ENCODE measurements around the gene SLC22A4.

DNA sequence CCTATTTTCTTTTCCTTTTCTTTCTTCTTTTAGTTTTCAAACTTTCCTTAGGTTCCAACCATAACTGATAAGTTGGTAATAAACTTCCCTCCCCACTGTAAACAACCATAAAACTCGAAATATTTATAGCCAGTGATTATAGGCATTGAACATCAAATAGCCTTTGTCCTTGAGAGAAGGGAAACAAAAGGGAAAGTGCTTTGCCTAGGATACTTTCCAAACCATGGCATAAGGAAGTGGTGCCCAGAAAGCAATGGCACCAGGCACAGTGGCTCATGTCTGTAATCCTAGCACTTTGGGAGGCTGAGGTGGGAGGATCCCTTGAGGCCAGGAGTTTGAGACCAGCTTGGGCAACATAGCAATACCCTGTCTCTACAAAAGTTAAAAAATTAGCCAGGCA is 48.6 kb upstream of the SLC22A4 start:
- TF ChIP-seq, protein P1, sequence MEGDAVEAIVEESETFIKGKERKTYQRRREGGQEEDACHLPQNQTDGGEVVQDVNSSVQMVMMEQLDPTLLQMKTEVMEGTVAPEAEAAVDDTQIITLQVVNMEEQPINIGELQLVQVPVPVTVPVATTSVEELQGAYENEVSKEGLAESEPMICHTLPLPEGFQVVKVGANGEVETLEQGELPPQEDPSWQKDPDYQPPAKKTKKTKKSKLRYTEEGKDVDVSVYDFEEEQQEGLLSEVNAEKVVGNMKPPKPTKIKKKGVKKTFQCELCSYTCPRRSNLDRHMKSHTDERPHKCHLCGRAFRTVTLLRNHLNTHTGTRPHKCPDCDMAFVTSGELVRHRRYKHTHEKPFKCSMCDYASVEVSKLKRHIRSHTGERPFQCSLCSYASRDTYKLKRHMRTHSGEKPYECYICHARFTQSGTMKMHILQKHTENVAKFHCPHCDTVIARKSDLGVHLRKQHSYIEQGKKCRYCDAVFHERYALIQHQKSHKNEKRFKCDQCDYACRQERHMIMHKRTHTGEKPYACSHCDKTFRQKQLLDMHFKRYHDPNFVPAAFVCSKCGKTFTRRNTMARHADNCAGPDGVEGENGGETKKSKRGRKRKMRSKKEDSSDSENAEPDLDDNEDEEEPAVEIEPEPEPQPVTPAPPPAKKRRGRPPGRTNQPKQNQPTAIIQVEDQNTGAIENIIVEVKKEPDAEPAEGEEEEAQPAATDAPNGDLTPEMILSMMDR (IDR thresholded peaks at IDR 0.05), result no peak
- no peak for TF ChIP-seq POLR2AphosphoS5 (IDR thresholded peaks at IDR 0.05; ENCODE audit: low read depth, low read length)
- TF ChIP-seq, protein P2, sequence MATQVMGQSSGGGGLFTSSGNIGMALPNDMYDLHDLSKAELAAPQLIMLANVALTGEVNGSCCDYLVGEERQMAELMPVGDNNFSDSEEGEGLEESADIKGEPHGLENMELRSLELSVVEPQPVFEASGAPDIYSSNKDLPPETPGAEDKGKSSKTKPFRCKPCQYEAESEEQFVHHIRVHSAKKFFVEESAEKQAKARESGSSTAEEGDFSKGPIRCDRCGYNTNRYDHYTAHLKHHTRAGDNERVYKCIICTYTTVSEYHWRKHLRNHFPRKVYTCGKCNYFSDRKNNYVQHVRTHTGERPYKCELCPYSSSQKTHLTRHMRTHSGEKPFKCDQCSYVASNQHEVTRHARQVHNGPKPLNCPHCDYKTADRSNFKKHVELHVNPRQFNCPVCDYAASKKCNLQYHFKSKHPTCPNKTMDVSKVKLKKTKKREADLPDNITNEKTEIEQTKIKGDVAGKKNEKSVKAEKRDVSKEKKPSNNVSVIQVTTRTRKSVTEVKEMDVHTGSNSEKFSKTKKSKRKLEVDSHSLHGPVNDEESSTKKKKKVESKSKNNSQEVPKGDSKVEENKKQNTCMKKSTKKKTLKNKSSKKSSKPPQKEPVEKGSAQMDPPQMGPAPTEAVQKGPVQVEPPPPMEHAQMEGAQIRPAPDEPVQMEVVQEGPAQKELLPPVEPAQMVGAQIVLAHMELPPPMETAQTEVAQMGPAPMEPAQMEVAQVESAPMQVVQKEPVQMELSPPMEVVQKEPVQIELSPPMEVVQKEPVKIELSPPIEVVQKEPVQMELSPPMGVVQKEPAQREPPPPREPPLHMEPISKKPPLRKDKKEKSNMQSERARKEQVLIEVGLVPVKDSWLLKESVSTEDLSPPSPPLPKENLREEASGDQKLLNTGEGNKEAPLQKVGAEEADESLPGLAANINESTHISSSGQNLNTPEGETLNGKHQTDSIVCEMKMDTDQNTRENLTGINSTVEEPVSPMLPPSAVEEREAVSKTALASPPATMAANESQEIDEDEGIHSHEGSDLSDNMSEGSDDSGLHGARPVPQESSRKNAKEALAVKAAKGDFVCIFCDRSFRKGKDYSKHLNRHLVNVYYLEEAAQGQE (IDR thresholded peaks at IDR 0.05; ENCODE audit: insufficient read depth in 1 of 2, low read depth in 2 of 2, low read length in 1 of 2), result no peak

Measured in Panc1 (cell line).